Measurements from ENCODE around the gene GALNT9.
A peak's percentile ranks its signal among the peaks of the same experiment; 100 is the strongest.

The GALNT9 gene

GRCh38 chr12:132156573-132157325, 172.6 kb downstream of the GALNT9 start:
- CTCF ChIA-PET = no interaction called here
- DNase-seq (ENCODE audit: low read depth, low spot score) = no peak
- no peak for TF ChIP-seq CTCF (IDR thresholded peaks at IDR 0.05; ENCODE audit: insufficient read depth, low read length, missing control alignments)
- H3K4me3 ChIP-seq (ENCODE audit: low read depth, low read length) = no peak overlapping the region
- POLR2A ChIA-PET = no interaction called here

- TF ChIP-seq CTCF (IDR thresholded peaks at IDR 0.05; ENCODE audit: insufficient read depth, low read length, missing control alignments) = no peak
- CTCF ChIA-PET = interaction anchor here (1.0 kb wide), 3 partner anchors 367 to 460 kb away, joined by 3 to 4 read pairs (median 3); no protein-coding TSS in a partner anchor
- POLR2A ChIA-PET = no interaction called here
- DNase-seq (ENCODE audit: low read depth, low spot score) = no peak
- H3K4me3 ChIP-seq (ENCODE audit: low read depth, low read length) = no peak overlapping the region
Measured at GRCh38 chr12:132155771-132156572, 173.4 kb downstream of the GALNT9 start.

- ChIA-PET CTCF (interaction anchor here (1.0 to 1.1 kb wide), 4 partner anchors 259 to 460 kb away, joined by 3 to 8 read pairs (median 4); no protein-coding TSS in a partner anchor), POLR2A (no interaction called here)
- no peak for DNase-seq (ENCODE audit: low read depth, low spot score)
- no peak for TF ChIP-seq CTCF (IDR thresholded peaks at IDR 0.05; ENCODE audit: insufficient read depth, low read length, missing control alignments)
- no peak overlapping the region for H3K4me3 ChIP-seq (ENCODE audit: low read depth, low read length)
Measured at GRCh38 chr12:132154941-132155770, 174.2 kb downstream of the GALNT9 start.

GRCh38 chr12:132154341-132154761, 175.0 kb downstream of the GALNT9 start:
- CTCF ChIA-PET = interaction anchor here (0.6 to 3.2 kb wide), 32 partner anchors 8 to 529 kb away, joined by 3 to 37 read pairs (median 5); partner anchors contain the start of genes DDX51, LRCOL1, NOC4L and P2RX2
- DNase-seq (ENCODE audit: low read depth, low spot score) = no peak
- no peak for TF ChIP-seq CTCF (IDR thresholded peaks at IDR 0.05; ENCODE audit: insufficient read depth, low read length, missing control alignments)
- H3K4me3 ChIP-seq (ENCODE audit: low read depth, low read length) = no peak overlapping the region
- POLR2A ChIA-PET = no interaction called here

GRCh38 chr12:132153501-132154340, 175.7 kb downstream of the GALNT9 start:
- DNase-seq (ENCODE audit: low read depth, low spot score) = peak; percentile 3
- ChIA-PET POLR2A (interaction anchor here (0.6 to 0.7 kb wide), 2 partner anchors 203 to 252 kb away, joined by 3 read pairs; no protein-coding TSS in a partner anchor), CTCF (interaction anchor here (0.5 to 3.2 kb wide), 41 partner anchors 9 to 529 kb away, joined by 3 to 37 read pairs (median 4); partner anchors contain the start of genes DDX51, LRCOL1, NOC4L and P2RX2)
- peak overlapping the region; percentile 29 for H3K4me3 ChIP-seq (ENCODE audit: low read depth, low read length)
- peak; percentile 96 for TF ChIP-seq CTCF (IDR thresholded peaks at IDR 0.05; ENCODE audit: insufficient read depth, low read length, missing control alignments)

Data from AG04449 (cell line).